WERI-Rb-1 (cell line): Measurements from ENCODE around the gene HAAO.

ENCODE experiments used
- DNase-seq: peaks from one replicate; pipeline ENCODE4 v3.0.0-alpha.2; 2020
- H3K27ac ChIP-seq: fragments of 250-450 bp; sonication (Bioruptor Pico); 2 replicates; pipeline ENCODE4 v1.5.1; 2020; ENCODE audit warnings: mild to moderate bottlenecking, moderate library complexity
- H3K27me3 ChIP-seq: fragments of 250-450 bp; sonication (Bioruptor Pico); 2 replicates; pipeline ENCODE4 v1.5.1; 2021; ENCODE audit warnings: mild to moderate bottlenecking, low read depth, moderate library complexity; ENCODE audit not compliant: insufficient read depth, severe bottlenecking
- H3K36me3 ChIP-seq: fragments of 250-450 bp; sonication (Bioruptor Pico); 2 replicates; pipeline ENCODE4 v1.5.1; 2020; ENCODE audit warnings: mild to moderate bottlenecking, moderate library complexity
- H3K4me3 ChIP-seq: 2 replicates; pipeline ENCODE4 v1.5.1; 2011; ENCODE audit warnings: low read depth, mild to moderate bottlenecking, control low read depth, low read length
- H3K9me3 ChIP-seq: fragments of 250-450 bp; sonication (Bioruptor Pico); 2 replicates; pipeline ENCODE4 v1.5.1; 2021; ENCODE audit warnings: mild to moderate bottlenecking, moderate library complexity; ENCODE audit not compliant: severe bottlenecking
- CTCF ChIP-seq: IDR thresholded peaks from 2 replicates; pipeline ENCODE4 v1.5.1; 2011; ENCODE audit warnings: low read depth, mild to moderate bottlenecking, control low read depth, inconsistent platforms, low read length

HAAO gene

GRCh38 chr2:42754021-42754775 lies 38.2 kb downstream of the HAAO start:
- H3K9me3 ChIP-seq, result no peaks in the 10 kb centered on the region
- no peaks in the 10 kb centered on the region for H3K27me3 ChIP-seq
- TF ChIP-seq CTCF, result no peak
- H3K27ac ChIP-seq, result no peak overlapping the region
- no peak for DNase-seq
- no peaks in the 10 kb centered on the region for H3K36me3 ChIP-seq
- no peak overlapping the region for H3K4me3 ChIP-seq

GRCh38 chr2:42752816-42753813 lies 39.3 kb downstream of the HAAO start:
- H3K27ac ChIP-seq, result no peak overlapping the region

GRCh38 chr2:42752314-42752713 lies 40.1 kb downstream of the HAAO start:
- DNase-seq, result no peak
- no peaks in the 10 kb centered on the region for H3K27me3 ChIP-seq
- no peak for TF ChIP-seq CTCF
- H3K27ac ChIP-seq, result no peak overlapping the region
- no peak overlapping the region for H3K4me3 ChIP-seq
- H3K36me3 ChIP-seq, result no peaks in the 10 kb centered on the region
- H3K9me3 ChIP-seq, result no peaks in the 10 kb centered on the region

More at GRCh38 chr2:42752816-42753813, 39.3 kb downstream of the HAAO start:
- no peaks in the 10 kb centered on the region for H3K36me3 ChIP-seq
- no peaks in the 10 kb centered on the region for H3K9me3 ChIP-seq
- no peaks in the 10 kb centered on the region for H3K27me3 ChIP-seq
- DNase-seq, result no peak
- no peak overlapping the region for H3K4me3 ChIP-seq
- TF ChIP-seq CTCF, result no peak

GRCh38 chr2:42748840-42749239 lies 43.5 kb downstream of the HAAO start:
- Histone ChIP-seq H3K27ac (no peak overlapping the region), H3K4me3 (no peak overlapping the region), H3K36me3 (no peaks in the 10 kb centered on the region), H3K9me3 (no peaks in the 10 kb centered on the region), H3K27me3 (no peaks in the 10 kb centered on the region)
- DNase-seq, result no peak
- no peak for TF ChIP-seq CTCF

GRCh38 chr2:42747422-42747821 lies 45.0 kb downstream of the HAAO start:
- no peaks in the 10 kb centered on the region for H3K27me3 ChIP-seq
- no peak for TF ChIP-seq CTCF
- H3K4me3 ChIP-seq, result no peak overlapping the region
- H3K36me3 ChIP-seq, result no peaks in the 10 kb centered on the region
- no peaks in the 10 kb centered on the region for H3K9me3 ChIP-seq
- DNase-seq, result no peak
- H3K27ac ChIP-seq, result no peak overlapping the region
